Activated naive CD8-positive, alpha-beta T cell treated with anti-CD3 and anti-CD28 coated beads for 36 hours (primary cell): ENCODE results near the gene LZTFL1. TPM values are rescaled to one million over a fixed set of nuclear protein-coding genes. Genes with fewer than 3 reads are reported as not detected.

Source experiments
- DNase-seq: peaks from one replicate; pipeline ENCODE4 v3.0.0; 2021
- H3K27ac Mint-ChIP-seq: one replicate; pipeline ENCODE4 v1.8.0; 2022; ENCODE audit warnings: mild to moderate bottlenecking, moderate library complexity, mixed read lengths
- H3K27me3 Mint-ChIP-seq: one replicate; pipeline ENCODE4 v1.8.0; 2022; ENCODE audit warnings: mild to moderate bottlenecking, mixed read lengths
- H3K36me3 Mint-ChIP-seq: one replicate; pipeline ENCODE4 v1.8.0; 2021; ENCODE audit warnings: mild to moderate bottlenecking, mixed read lengths
- H3K4me1 Mint-ChIP-seq: one replicate; pipeline ENCODE4 v1.8.0; 2021; ENCODE audit warnings: mixed read lengths
- H3K4me3 Mint-ChIP-seq: one replicate; pipeline ENCODE4 v1.8.0; 2022; ENCODE audit warnings: mild to moderate bottlenecking, moderate library complexity, mixed read lengths
- H3K9me3 Mint-ChIP-seq: one replicate; pipeline ENCODE4 v1.8.0; 2022; ENCODE audit warnings: mixed read lengths
- total RNA-seq, 2 experiments: library from RNA; stranded (reverse); gene quantifications; one replicate each; pipeline ENCODE4 v1.2.3, GENCODE V29; 2021

The LZTFL1 gene
- total RNA-seq = 1 to 10 TPM; 4.7 to 7.5 TPM

GRCh38 chr3:45841757-45842491, at the start of gene LZTFL1:
TSS of gene LZTFL1 (minus strand) at chr3:45842119. CDS start at chr3:45841991, 128 bp downstream.
- Mint-ChIP-seq H3K4me1 (peaks cover 6% of the 10 kb centered on the region), H3K27me3 (no peaks in the 10 kb centered on the region), H3K4me3 (peak within 1 kb of the TSS; percentile 90), H3K9me3 (no peaks in the 10 kb centered on the region), H3K27ac (peak within 1 kb of the TSS; percentile 84), H3K36me3 (no peaks in the 10 kb centered on the region)
- DNase-seq = peak; percentile 88

GRCh38 chr3:45890405-45890804, 48.5 kb upstream of the LZTFL1 start:
- no peaks in the 10 kb centered on the region for H3K36me3 Mint-ChIP-seq
- peaks cover 28% of the 10 kb centered on the region for H3K4me1 Mint-ChIP-seq
- no peak overlapping the region for H3K27ac Mint-ChIP-seq
- H3K4me3 Mint-ChIP-seq = no peak overlapping the region
- H3K9me3 Mint-ChIP-seq = no peaks in the 10 kb centered on the region
- DNase-seq = no peak
- H3K27me3 Mint-ChIP-seq = peaks cover 58% of the 10 kb centered on the region

GRCh38 chr3:45889337-45889736, 47.4 kb upstream of the LZTFL1 start:
- peaks cover 30% of the 10 kb centered on the region for H3K4me1 Mint-ChIP-seq
- no peaks in the 10 kb centered on the region for H3K9me3 Mint-ChIP-seq
- H3K36me3 Mint-ChIP-seq = no peaks in the 10 kb centered on the region
- DNase-seq = no peak
- H3K27ac Mint-ChIP-seq = no peak overlapping the region
- peaks cover 56% of the 10 kb centered on the region for H3K27me3 Mint-ChIP-seq
- H3K4me3 Mint-ChIP-seq = no peak overlapping the region

- Mint-ChIP-seq H3K9me3 (no peaks in the 10 kb centered on the region), H3K27ac (no peak overlapping the region), H3K36me3 (no peaks in the 10 kb centered on the region), H3K4me3 (no peak overlapping the region), H3K27me3 (peaks cover 56% of the 10 kb centered on the region), H3K4me1 (peaks cover 16% of the 10 kb centered on the region)
- DNase-seq = no peak
Measured at GRCh38 chr3:45887759-45888511, 46.0 kb upstream of the LZTFL1 start.

- no peak overlapping the region for H3K27ac Mint-ChIP-seq
- peaks cover 12% of the 10 kb centered on the region for H3K4me1 Mint-ChIP-seq
- no peaks in the 10 kb centered on the region for H3K36me3 Mint-ChIP-seq
- H3K27me3 Mint-ChIP-seq = peaks cover 53% of the 10 kb centered on the region
- no peaks in the 10 kb centered on the region for H3K9me3 Mint-ChIP-seq
- H3K4me3 Mint-ChIP-seq = no peak overlapping the region
- DNase-seq = no peak
Measured at GRCh38 chr3:45887285-45887684, 45.4 kb upstream of the LZTFL1 start.

- no peaks in the 10 kb centered on the region for H3K9me3 Mint-ChIP-seq
- DNase-seq = no peak
- no peak within 1 kb of the TSS for H3K27ac Mint-ChIP-seq
- H3K36me3 Mint-ChIP-seq = no peaks in the 10 kb centered on the region
- H3K27me3 Mint-ChIP-seq = peaks cover 46% of the 10 kb centered on the region
- H3K4me3 Mint-ChIP-seq = no peak within 1 kb of the TSS
- H3K4me1 Mint-ChIP-seq = peaks cover 16% of the 10 kb centered on the region
Measured at GRCh38 chr3:45885979-45886705, 44.2 kb upstream of the LZTFL1 start, which contains the start of gene CCR9. TSS of gene CCR9 (plus strand) at chr3:45886543. CDS start at chr3:45894934, 8,391 bp downstream.

- H3K4me3 Mint-ChIP-seq = no peak overlapping the region
- no peak for DNase-seq
- H3K27me3 Mint-ChIP-seq = peaks cover 34% of the 10 kb centered on the region
- peaks cover 19% of the 10 kb centered on the region for H3K4me1 Mint-ChIP-seq
- no peaks in the 10 kb centered on the region for H3K9me3 Mint-ChIP-seq
- no peak overlapping the region for H3K27ac Mint-ChIP-seq
- H3K36me3 Mint-ChIP-seq = no peaks in the 10 kb centered on the region
Measured at GRCh38 chr3:45884368-45885201, 42.7 kb upstream of the LZTFL1 start.

GRCh38 chr3:45881078-45882022, 39.4 kb upstream of the LZTFL1 start:
- Mint-ChIP-seq H3K4me1 (peaks cover 18% of the 10 kb centered on the region), H3K36me3 (no peaks in the 10 kb centered on the region), H3K27me3 (peaks cover 46% of the 10 kb centered on the region), H3K4me3 (no peak overlapping the region), H3K27ac (no peak overlapping the region), H3K9me3 (no peaks in the 10 kb centered on the region)
- DNase-seq = peak; percentile 61

- H3K4me3 Mint-ChIP-seq = no peak overlapping the region
- H3K27ac Mint-ChIP-seq = no peak overlapping the region
- H3K4me1 Mint-ChIP-seq = peaks cover 18% of the 10 kb centered on the region
- H3K27me3 Mint-ChIP-seq = peaks cover 41% of the 10 kb centered on the region
- H3K36me3 Mint-ChIP-seq = no peaks in the 10 kb centered on the region
- DNase-seq = no peak
- H3K9me3 Mint-ChIP-seq = no peaks in the 10 kb centered on the region
Measured at GRCh38 chr3:45880725-45881077, 38.8 kb upstream of the LZTFL1 start.

GRCh38 chr3:45878124-45878523, 36.2 kb upstream of the LZTFL1 start:
- DNase-seq = no peak
- Mint-ChIP-seq H3K36me3 (peaks cover 4% of the 10 kb centered on the region), H3K27me3 (peaks cover 34% of the 10 kb centered on the region), H3K27ac (no peak overlapping the region), H3K4me1 (peaks cover 15% of the 10 kb centered on the region), H3K9me3 (peaks cover 6% of the 10 kb centered on the region), H3K4me3 (no peak overlapping the region)

GRCh38 chr3:45874677-45875346, 32.9 kb upstream of the LZTFL1 start:
- H3K4me3 Mint-ChIP-seq = no peak overlapping the region
- H3K4me1 Mint-ChIP-seq = peaks cover 29% of the 10 kb centered on the region
- H3K27ac Mint-ChIP-seq = no peak overlapping the region
- H3K9me3 Mint-ChIP-seq = peaks cover 6% of the 10 kb centered on the region
- peaks cover 6% of the 10 kb centered on the region for H3K36me3 Mint-ChIP-seq
- H3K27me3 Mint-ChIP-seq = peaks cover 59% of the 10 kb centered on the region
- no peak for DNase-seq

- Mint-ChIP-seq H3K27ac (no peak overlapping the region), H3K9me3 (peaks cover 6% of the 10 kb centered on the region), H3K4me3 (no peak overlapping the region), H3K4me1 (peaks cover 39% of the 10 kb centered on the region), H3K27me3 (peaks cover 64% of the 10 kb centered on the region), H3K36me3 (peaks cover 6% of the 10 kb centered on the region)
- no peak for DNase-seq
Measured at GRCh38 chr3:45873638-45874037, 31.7 kb upstream of the LZTFL1 start.

GRCh38 chr3:45873036-45873435, 31.1 kb upstream of the LZTFL1 start:
- Mint-ChIP-seq H3K9me3 (peaks cover 6% of the 10 kb centered on the region), H3K27me3 (peaks cover 60% of the 10 kb centered on the region), H3K4me1 (peaks cover 38% of the 10 kb centered on the region), H3K36me3 (peaks cover 6% of the 10 kb centered on the region), H3K4me3 (no peak overlapping the region), H3K27ac (no peak overlapping the region)
- no peak for DNase-seq
